Upper lobe of left lung (tissue), 6 donors: ENCODE results near the gene SPATA21. TPM values are rescaled to one million over a fixed set of nuclear protein-coding genes. Genes with fewer than 3 reads are reported as not detected.

Experiments
- ATAC-seq, 2 donors: fragments of 200-7000 bp; cut with Tn5 transposase; one replicate each; pipeline ENCODE4 v1.9.1; 2022; ENCODE audit warnings: mild to moderate bottlenecking in 2 of 2, moderate library complexity in 2 of 2; ENCODE audit not compliant: low FRiP score in 2 of 2
- DNase-seq, 2 donors: peaks; one replicate each; pipeline ENCODE4 v3.0.0-alpha.2; 2019 to 2020
- H3K27ac ChIP-seq, 4 donors: fragments of 200-600 bp; sonication (generic); one replicate each; pipeline ENCODE4 v1.5.1; 2016 to 2019
- H3K27me3 ChIP-seq, 4 donors: fragments of 200-600 bp; sonication (generic); one replicate each; pipeline ENCODE4 v1.5.1; 2017 to 2019
- H3K36me3 ChIP-seq, 4 donors: fragments of 200-600 bp; sonication (generic); one replicate each; pipeline ENCODE4 v1.5.1; 2016 to 2019
- H3K4me1 ChIP-seq, 4 donors: fragments of 200-600 bp; sonication (generic); one replicate each; pipeline ENCODE4 v1.5.1; 2018 to 2019
- H3K4me3 ChIP-seq, 4 donors: fragments of 200-600 bp; sonication (generic); one replicate each; pipeline ENCODE4 v1.5.1; 2017 to 2019; ENCODE audit warnings: mild to moderate bottlenecking in 2 of 4, moderate library complexity in 1 of 4
- H3K9me3 ChIP-seq, 4 donors: fragments of 200-600 bp; sonication (generic); one replicate each; pipeline ENCODE4 v1.5.1; 2018 to 2019
- EP300 ChIP-seq, 4 donors: sonication (generic); formaldehyde crosslinking; IDR thresholded peaks; one replicate each; pipeline ENCODE4 v1.5.1; 2017; ENCODE audit warnings: antibody characterized with exemption in 4 of 4, control low read depth in 2 of 4
- POLR2A ChIP-seq, 4 donors: fragments of 450-650 bp; IDR thresholded peaks; one replicate each; pipeline ENCODE4 v1.5.1; 2016 to 2017; ENCODE audit warnings: antibody characterized with exemption in 4 of 4, mild to moderate bottlenecking in 2 of 4
- POLR2AphosphoS5 ChIP-seq, 2 donors: sonication (generic); formaldehyde crosslinking; IDR thresholded peaks; one replicate each; pipeline ENCODE4 v1.5.1; 2017; ENCODE audit warnings: antibody characterized with exemption in 2 of 2
- WGBS, 2 donors: methylation state at CpG; one replicate each; pipeline ENCODE4 v1.1.5; 2017 to 2018; 5-methylcytosine and 5-hydroxymethylcytosine counted together
- total RNA-seq, 6 donors: library from RNA; depleted of rRNA in 4 of 6; stranded (reverse); fragments of >200 nt in 4 of 6; gene quantifications; one replicate each; pipeline versions ENCODE4 v1.1.0 to v1.2.1, GENCODE V29; 2016 to 2021
- TF ChIP-seq, protein P1 (sequence below), 6 experiments: fragments of 450-650 bp in 4 of 6; fragments of 200-600 bp in 2 of 6; sonication (generic) in 2 of 6; IDR thresholded peaks; one replicate each; pipeline ENCODE4 v1.5.1; 2016 to 2019; ENCODE audit warnings: antibody characterized with exemption in 6 of 6
- donor health status: DM: no; HTN: no; CAD: no; lungs with moderate emphysema.
- donor health status: DM: no; HTN: yes; CAD: no; lungs with severe emphysema.

SPATA21 gene
- total RNA-seq, 6 donors from 2014 or later, result not detected

DNA sequence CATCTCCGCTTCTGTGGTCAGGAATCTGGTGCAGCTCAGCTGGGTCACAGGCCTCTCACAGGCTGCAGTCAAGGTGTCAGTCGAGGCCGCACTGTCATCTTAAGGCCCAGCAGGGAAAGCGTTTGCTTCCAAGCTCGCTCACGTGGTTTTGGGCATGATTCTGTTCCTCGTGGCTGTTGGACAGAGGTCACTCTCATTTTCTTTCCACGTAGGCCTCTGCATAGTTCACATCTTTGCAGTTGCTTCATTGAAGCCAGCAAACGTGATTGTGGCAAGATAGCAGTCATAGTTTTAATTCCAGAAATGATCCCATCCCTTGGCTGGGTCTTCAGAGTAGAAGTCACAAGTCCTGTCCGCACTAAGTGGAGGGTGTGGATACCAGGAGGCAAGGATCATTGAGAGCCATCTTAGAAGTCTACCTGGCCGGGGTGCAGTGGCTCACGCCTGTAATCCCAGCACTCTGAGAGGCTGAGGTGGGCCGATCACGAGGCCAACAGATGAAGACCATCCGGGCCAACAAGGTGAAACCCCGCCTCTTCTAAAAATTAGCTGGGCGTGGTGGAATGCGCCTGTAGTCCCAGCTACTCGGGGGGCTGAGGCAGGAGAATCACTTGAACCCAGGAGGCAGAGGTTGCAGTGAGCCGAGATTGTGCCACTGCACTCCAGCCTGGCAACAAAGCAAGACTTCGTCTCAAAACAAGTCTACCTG, 27.8 kb upstream of the SPATA21 start:
- DNase-seq (no peak), ATAC-seq (no peak)
- no peaks in the 10 kb centered on the region for H3K9me3 ChIP-seq
- H3K4me3 ChIP-seq, result no peak overlapping the region
- TF ChIP-seq, protein P1, sequence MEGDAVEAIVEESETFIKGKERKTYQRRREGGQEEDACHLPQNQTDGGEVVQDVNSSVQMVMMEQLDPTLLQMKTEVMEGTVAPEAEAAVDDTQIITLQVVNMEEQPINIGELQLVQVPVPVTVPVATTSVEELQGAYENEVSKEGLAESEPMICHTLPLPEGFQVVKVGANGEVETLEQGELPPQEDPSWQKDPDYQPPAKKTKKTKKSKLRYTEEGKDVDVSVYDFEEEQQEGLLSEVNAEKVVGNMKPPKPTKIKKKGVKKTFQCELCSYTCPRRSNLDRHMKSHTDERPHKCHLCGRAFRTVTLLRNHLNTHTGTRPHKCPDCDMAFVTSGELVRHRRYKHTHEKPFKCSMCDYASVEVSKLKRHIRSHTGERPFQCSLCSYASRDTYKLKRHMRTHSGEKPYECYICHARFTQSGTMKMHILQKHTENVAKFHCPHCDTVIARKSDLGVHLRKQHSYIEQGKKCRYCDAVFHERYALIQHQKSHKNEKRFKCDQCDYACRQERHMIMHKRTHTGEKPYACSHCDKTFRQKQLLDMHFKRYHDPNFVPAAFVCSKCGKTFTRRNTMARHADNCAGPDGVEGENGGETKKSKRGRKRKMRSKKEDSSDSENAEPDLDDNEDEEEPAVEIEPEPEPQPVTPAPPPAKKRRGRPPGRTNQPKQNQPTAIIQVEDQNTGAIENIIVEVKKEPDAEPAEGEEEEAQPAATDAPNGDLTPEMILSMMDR (IDR thresholded peaks at IDR 0.05), result no peak
- TF ChIP-seq EP300 (IDR thresholded peaks at IDR 0.05) (no peak), POLR2A (IDR thresholded peaks at IDR 0.05) (no peak), POLR2AphosphoS5 (IDR thresholded peaks at IDR 0.05) (no peak)
- H3K27ac ChIP-seq, result no peak overlapping the region
- H3K4me1 ChIP-seq, result no peaks in the 10 kb centered on the region
- peaks cover 0 to 63% (median 21%) of the 10 kb centered on the region in 4 donors for H3K36me3 ChIP-seq
- H3K27me3 ChIP-seq, result no peaks in the 10 kb centered on the region
- 96% methylated on average over 21 of the region's 21 CpGs for WGBS, 2 donors

DNA sequence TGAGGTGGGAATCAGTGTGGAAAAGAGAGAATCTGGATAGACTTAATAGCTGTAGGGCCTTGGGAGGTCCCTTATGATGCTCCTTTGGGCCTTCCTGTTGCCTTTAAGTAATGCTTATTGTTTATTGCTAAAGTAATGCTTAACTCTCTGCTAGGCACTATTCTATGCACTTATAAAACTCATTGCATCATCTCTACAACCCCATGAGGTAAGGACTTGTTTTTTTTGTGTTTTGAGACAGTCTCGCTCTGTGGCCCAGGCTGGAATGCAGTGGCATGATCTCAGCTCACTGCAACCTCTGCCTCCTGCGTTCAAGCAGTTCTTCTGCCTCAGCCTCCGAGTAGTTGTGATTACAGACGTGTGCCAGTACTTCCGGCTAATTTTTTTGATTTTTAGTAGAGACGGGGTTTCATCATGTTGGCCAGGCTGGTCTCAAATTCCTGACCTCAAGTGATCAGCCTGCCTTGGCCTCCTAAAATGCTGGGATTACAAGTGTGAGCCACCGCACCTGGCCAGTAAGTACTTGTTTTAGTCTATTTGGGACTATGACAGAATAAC, 25.6 kb upstream of the SPATA21 start:
- no peaks in the 10 kb centered on the region for H3K4me1 ChIP-seq
- 93 to 95% methylated on average over 7 of the region's 7 CpGs for WGBS, 2 donors
- no peak for ATAC-seq
- H3K27me3 ChIP-seq, result no peaks in the 10 kb centered on the region
- H3K9me3 ChIP-seq, result no peaks in the 10 kb centered on the region
- TF ChIP-seq EP300 (IDR thresholded peaks at IDR 0.05) (no peak), POLR2AphosphoS5 (IDR thresholded peaks at IDR 0.05) (no peak), POLR2A (IDR thresholded peaks at IDR 0.05) (no peak)
- TF ChIP-seq, protein P1 (IDR thresholded peaks at IDR 0.05), result no peak
- H3K4me3 ChIP-seq, result no peak overlapping the region
- no peak overlapping the region for H3K27ac ChIP-seq
- no peak for DNase-seq
- H3K36me3 ChIP-seq, result peaks cover 11 to 79% (median 41%) of the 10 kb centered on the region in 4 donors

GRCh38 chr1:16461681-16462080, 24.5 kb upstream of the SPATA21 start:
- H3K27me3 ChIP-seq, result no peaks in the 10 kb centered on the region
- H3K4me1 ChIP-seq, result peaks cover 0 to 5% (median 1%) of the 10 kb centered on the region in 4 donors
- no peak for DNase-seq
- TF ChIP-seq POLR2AphosphoS5 (IDR thresholded peaks at IDR 0.05), result no peak
- no peak for TF ChIP-seq POLR2A (IDR thresholded peaks at IDR 0.05)
- TF ChIP-seq, protein P1 (IDR thresholded peaks at IDR 0.05), result no peak
- no peak for TF ChIP-seq EP300 (IDR thresholded peaks at IDR 0.05)
- H3K4me3 ChIP-seq, result no peak overlapping the region
- H3K27ac ChIP-seq, result no peak overlapping the region
- peaks cover 13 to 82% (median 48%) of the 10 kb centered on the region in 4 donors for H3K36me3 ChIP-seq
- 95 to 97% methylated on average over 3 of the region's 3 CpGs for WGBS, 2 donors
- H3K9me3 ChIP-seq, result no peaks in the 10 kb centered on the region
- no peak for ATAC-seq

DNA sequence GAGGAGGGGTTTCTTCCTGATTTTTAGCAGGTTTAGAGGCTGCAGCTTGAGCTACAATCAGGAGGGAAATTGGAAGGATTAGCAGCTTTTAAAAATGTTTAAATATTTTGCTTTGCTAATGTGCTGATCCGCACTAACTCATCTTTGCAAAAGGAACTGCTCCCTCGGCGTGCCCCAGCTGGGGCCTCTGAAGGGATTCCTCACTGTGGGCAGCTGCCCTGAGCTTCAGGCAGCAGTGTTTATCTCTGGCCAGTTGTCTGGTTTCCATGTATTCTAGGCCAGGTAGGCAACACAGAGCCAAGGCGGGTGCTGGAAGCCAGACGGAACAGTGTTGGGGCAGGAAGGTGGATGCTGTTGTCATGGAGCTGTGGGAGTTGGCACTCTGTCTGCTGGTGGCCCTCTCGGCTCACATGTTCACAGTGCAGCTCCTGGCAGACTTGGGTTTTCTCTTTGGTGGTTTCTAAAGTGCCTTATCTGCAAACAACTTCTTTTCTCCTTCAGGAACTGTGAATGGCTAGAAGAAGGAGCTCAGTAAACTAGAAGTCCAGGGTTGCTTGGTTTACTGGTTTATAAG, 22.2 kb upstream of the SPATA21 start:
- Histone ChIP-seq H3K27me3 (no peaks in the 10 kb centered on the region), H3K36me3 (peaks cover 27 to 89% (median 65%) of the 10 kb centered on the region in 4 donors), H3K9me3 (no peaks in the 10 kb centered on the region), H3K4me3 (no peak overlapping the region), H3K4me1 (peaks cover 0 to 5% (median 1%) of the 10 kb centered on the region in 4 donors), H3K27ac (no peak overlapping the region)
- 81 to 84% methylated on average over 6 of the region's 6 CpGs for WGBS, 2 donors
- TF ChIP-seq, protein P1 (IDR thresholded peaks at IDR 0.05), result no peak
- TF ChIP-seq POLR2A (IDR thresholded peaks at IDR 0.05) (no peak), EP300 (IDR thresholded peaks at IDR 0.05) (no peak), POLR2AphosphoS5 (IDR thresholded peaks at IDR 0.05) (no peak)
- ATAC-seq, result no peak
- DNase-seq, result no peak
